SU-DHL-6 (cell line): Measurements from ENCODE around the gene MLLT10.

Experiments used
- H2AFZ ChIP-seq: fragments of 200-600 bp; sonication (generic); 2 replicates; pipeline ENCODE4 v1.6.1; 2014; ENCODE audit warnings: low read depth, mild to moderate bottlenecking, moderate library complexity, mixed read lengths, antibody characterized with exemption, low read length; ENCODE audit not compliant: severe bottlenecking
- H3F3A ChIP-seq: fragments of 200-600 bp; shearing (Covaris generic); 2 replicates; pipeline ENCODE4 v1.6.0; 2016; ENCODE audit warnings: antibody characterized with exemption, mild to moderate bottlenecking; ENCODE audit not compliant: insufficient read depth
- H3K27ac ChIP-seq: fragments of 200-600 bp; sonication (generic); 2 replicates; pipeline ENCODE4 v1.5.1; 2016; ENCODE audit warnings: low read depth, mild to moderate bottlenecking, low read length, moderate library complexity, mixed read lengths
- H3K27me3 ChIP-seq: fragments of 200-600 bp; sonication (generic), shearing (Covaris generic); 2 replicates; pipeline ENCODE4 v1.6.0; 2014; ENCODE audit warnings: mild to moderate bottlenecking, low read length
- H3K36me3 ChIP-seq: fragments of 200-600 bp; sonication (generic); 2 replicates; pipeline ENCODE4 v1.6.1; 2014; ENCODE audit warnings: mild to moderate bottlenecking, low read length, mixed read lengths
- H3K4me2 ChIP-seq: fragments of 300-600, 200-600 bp; shearing (Covaris generic), sonication (generic); 2 replicates; pipeline ENCODE4 v1.6.0; 2014; ENCODE audit warnings: low read length, low read depth, mild to moderate bottlenecking; ENCODE audit not compliant: poor library complexity, severe bottlenecking
- H3K4me3 ChIP-seq: fragments of 200-600 bp; sonication (generic); 2 replicates; pipeline ENCODE4 v1.5.1; 2014; ENCODE audit warnings: antibody characterized with exemption, low read length, mild to moderate bottlenecking, mixed read lengths; ENCODE audit not compliant: insufficient read depth, poor library complexity, severe bottlenecking
- H3K79me2 ChIP-seq: fragments of 200-600 bp; sonication (generic); 2 replicates; pipeline ENCODE4 v1.6.1; 2014; ENCODE audit warnings: mild to moderate bottlenecking, low read length, moderate library complexity; ENCODE audit not compliant: insufficient read depth
- H3K9ac ChIP-seq: fragments of 200-600 bp; sonication (generic); 2 replicates; pipeline ENCODE4 v1.7.0; 2014; ENCODE audit warnings: mild to moderate bottlenecking, low read length
- H3K9me2 ChIP-seq: fragments of 200-600 bp; sonication (generic); replicated peaks from 2 replicates; pipeline ENCODE4 v1.6.1; 2014; ENCODE audit warnings: low read length; ENCODE audit not compliant: insufficient read depth
- H3K9me3 ChIP-seq: fragments of 200-600 bp; sonication (generic); 2 replicates; pipeline ENCODE4 v1.6.1; 2014; ENCODE audit warnings: low read length, mixed read lengths; ENCODE audit not compliant: insufficient read depth
- H4K20me1 ChIP-seq: fragments of 200-600 bp; sonication (generic); 2 replicates; pipeline ENCODE4 v1.6.1; 2014; ENCODE audit warnings: low read depth, mild to moderate bottlenecking, antibody characterized with exemption, low read length, moderate library complexity, mixed read lengths
- EZH2phosphoT487 ChIP-seq: fragments of 200-600 bp; sonication (generic), shearing (Covaris generic); conservative IDR thresholded peaks from 2 replicates; pipeline ENCODE4 v1.6.1; 2018; ENCODE audit warnings: mild to moderate bottlenecking, antibody characterized with exemption, low read length, moderate library complexity, mixed read lengths
- TF ChIP-seq, protein P1 (sequence below): fragments of 200-600 bp; sonication (generic); IDR thresholded peaks from one replicate; pipeline ENCODE4 v1.5.1; 2017; ENCODE audit warnings: antibody characterized with exemption, mild to moderate bottlenecking, low read length, moderate library complexity; ENCODE audit not compliant: insufficient read depth, poor library complexity, severe bottlenecking

The MLLT10 gene

DNA sequence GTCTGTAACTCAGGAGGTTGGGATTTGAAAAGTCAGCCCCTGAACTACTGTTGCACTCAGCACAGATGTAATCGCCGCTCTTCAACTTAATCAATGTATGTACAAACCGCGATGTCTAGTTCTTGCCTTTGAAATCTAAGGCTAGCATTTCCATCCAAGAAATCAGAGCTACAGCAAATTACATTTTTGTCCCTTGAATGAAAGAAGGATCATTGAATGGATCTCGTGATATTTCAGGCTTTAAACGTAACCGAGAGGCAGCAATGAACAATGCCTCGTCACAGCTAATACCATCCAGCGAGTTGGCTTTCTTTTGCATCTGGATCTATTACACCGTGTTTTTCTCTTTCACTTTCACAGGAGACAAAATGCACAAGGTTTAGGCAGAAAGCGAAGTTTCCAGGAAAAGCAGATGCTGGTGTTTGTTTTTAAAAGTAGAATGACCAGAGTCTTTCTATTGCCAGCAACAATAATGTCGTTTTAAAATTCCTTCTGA is 14.0 kb upstream of the MLLT10 start:
- H2AFZ ChIP-seq, result no peak overlapping the region
- H3K27ac ChIP-seq, result no peak overlapping the region
- no peak overlapping the region for H3K4me2 ChIP-seq

DNA sequence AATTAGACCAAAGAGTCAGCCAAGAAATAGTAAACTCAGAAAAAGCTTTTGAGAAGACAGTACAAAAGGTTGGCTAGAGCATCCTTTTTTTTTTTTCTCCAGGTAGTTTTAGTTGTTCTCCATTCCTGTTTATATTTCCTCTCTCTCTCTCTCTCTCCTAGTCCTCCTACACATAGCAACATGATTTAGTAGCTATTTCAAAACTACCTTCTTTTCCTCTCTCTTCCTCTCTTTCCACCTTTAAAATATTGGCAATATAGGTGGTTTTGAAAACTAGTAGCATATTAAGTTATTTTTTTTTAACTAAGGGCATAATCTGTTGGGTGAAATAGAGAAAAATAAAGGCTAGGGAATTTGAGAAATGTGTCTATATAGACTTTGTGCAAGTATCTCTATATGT is 13.5 kb upstream of the MLLT10 start:
- H3K9ac ChIP-seq, result no peak overlapping the region
- no peaks in the 10 kb centered on the region for H3K36me3 ChIP-seq
- no peaks in the 10 kb centered on the region for H3K79me2 ChIP-seq
- no peak overlapping the region for H3K4me2 ChIP-seq
- H2AFZ ChIP-seq, result no peak overlapping the region
- no peaks in the 10 kb centered on the region for H3K9me3 ChIP-seq
- H4K20me1 ChIP-seq, result no peaks in the 10 kb centered on the region
- H3F3A ChIP-seq, result peaks cover 13% of the 10 kb centered on the region
- H3K27me3 ChIP-seq, result no peaks in the 10 kb centered on the region
- TF ChIP-seq, protein P1, sequence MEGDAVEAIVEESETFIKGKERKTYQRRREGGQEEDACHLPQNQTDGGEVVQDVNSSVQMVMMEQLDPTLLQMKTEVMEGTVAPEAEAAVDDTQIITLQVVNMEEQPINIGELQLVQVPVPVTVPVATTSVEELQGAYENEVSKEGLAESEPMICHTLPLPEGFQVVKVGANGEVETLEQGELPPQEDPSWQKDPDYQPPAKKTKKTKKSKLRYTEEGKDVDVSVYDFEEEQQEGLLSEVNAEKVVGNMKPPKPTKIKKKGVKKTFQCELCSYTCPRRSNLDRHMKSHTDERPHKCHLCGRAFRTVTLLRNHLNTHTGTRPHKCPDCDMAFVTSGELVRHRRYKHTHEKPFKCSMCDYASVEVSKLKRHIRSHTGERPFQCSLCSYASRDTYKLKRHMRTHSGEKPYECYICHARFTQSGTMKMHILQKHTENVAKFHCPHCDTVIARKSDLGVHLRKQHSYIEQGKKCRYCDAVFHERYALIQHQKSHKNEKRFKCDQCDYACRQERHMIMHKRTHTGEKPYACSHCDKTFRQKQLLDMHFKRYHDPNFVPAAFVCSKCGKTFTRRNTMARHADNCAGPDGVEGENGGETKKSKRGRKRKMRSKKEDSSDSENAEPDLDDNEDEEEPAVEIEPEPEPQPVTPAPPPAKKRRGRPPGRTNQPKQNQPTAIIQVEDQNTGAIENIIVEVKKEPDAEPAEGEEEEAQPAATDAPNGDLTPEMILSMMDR, result no peak
- no peak for TF ChIP-seq EZH2phosphoT487
- H3K27ac ChIP-seq, result no peak overlapping the region
- no peak overlapping the region for H3K4me3 ChIP-seq
- no peaks in the 10 kb centered on the region for H3K9me2 ChIP-seq

More for the DNA sequence above, 14.0 kb upstream of the MLLT10 start:
- Histone ChIP-seq H3K9me2 (no peaks in the 10 kb centered on the region), H3K9ac (no peak overlapping the region), H3K36me3 (no peaks in the 10 kb centered on the region), H3K4me3 (no peak overlapping the region), H3K27me3 (no peaks in the 10 kb centered on the region), H3K9me3 (no peaks in the 10 kb centered on the region), H4K20me1 (no peaks in the 10 kb centered on the region), H3K79me2 (no peaks in the 10 kb centered on the region), H3F3A (peaks cover 8% of the 10 kb centered on the region)
- TF ChIP-seq, protein P1, result no peak
- no peak for TF ChIP-seq EZH2phosphoT487

DNA sequence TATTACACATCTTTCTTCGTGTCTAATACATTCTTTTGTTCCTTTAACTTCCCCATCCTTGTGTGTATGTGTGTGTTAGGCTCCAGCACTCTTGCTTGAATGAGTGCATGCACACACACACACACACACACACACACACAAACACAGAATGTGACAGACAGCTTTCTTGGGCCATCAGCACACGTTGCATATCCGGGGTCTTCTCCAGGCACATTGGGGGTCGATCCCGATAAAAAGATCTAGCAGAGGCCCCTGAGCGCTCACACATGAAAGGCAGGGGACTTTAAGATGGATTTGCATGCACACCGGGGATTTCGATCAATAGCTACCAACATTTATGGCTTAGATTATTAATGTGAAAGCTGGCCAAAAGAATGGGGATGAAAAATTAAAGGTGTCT is 13.1 kb upstream of the MLLT10 start:
- no peak overlapping the region for H3K4me2 ChIP-seq
- peaks cover 15% of the 10 kb centered on the region for H3F3A ChIP-seq
- H3K27me3 ChIP-seq, result no peaks in the 10 kb centered on the region
- H3K27ac ChIP-seq, result no peak overlapping the region
- no peak overlapping the region for H2AFZ ChIP-seq
- no peak overlapping the region for H3K9ac ChIP-seq
- no peaks in the 10 kb centered on the region for H3K9me3 ChIP-seq
- no peaks in the 10 kb centered on the region for H3K79me2 ChIP-seq
- no peak overlapping the region for H3K4me3 ChIP-seq
- no peaks in the 10 kb centered on the region for H3K36me3 ChIP-seq
- no peaks in the 10 kb centered on the region for H3K9me2 ChIP-seq
- H4K20me1 ChIP-seq, result no peaks in the 10 kb centered on the region
- TF ChIP-seq, protein P1, result no peak
- TF ChIP-seq EZH2phosphoT487, result no peak
